Neuronal stem cell (in vitro differentiated cells): ENCODE measurements around the gene HERC6.

Experiments
- DNase-seq: peaks from one replicate; pipeline ENCODE4 v3.0.0-alpha.2; 2013; ENCODE audit warnings: low spot score
- H2AFZ ChIP-seq: one replicate; pipeline ENCODE4 v1.6.1; 2013; ENCODE audit warnings: mild to moderate bottlenecking, low read length, inconsistent platforms
- H2AK5ac ChIP-seq: 2 replicates; pipeline ENCODE4 v1.6.1; 2013; ENCODE audit warnings: low read depth, mild to moderate bottlenecking, inconsistent platforms, low read length, moderate library complexity, mixed read lengths
- H2BK120ac ChIP-seq: 2 replicates; pipeline ENCODE4 v1.6.1; 2013; ENCODE audit warnings: low read depth, mild to moderate bottlenecking, inconsistent platforms, low read length, moderate library complexity, mixed read lengths
- H2BK12ac ChIP-seq: one replicate; pipeline ENCODE4 v1.6.1; 2013; ENCODE audit warnings: low read length, inconsistent platforms
- H2BK15ac ChIP-seq: 2 replicates; pipeline ENCODE4 v1.6.1; 2013; ENCODE audit warnings: mild to moderate bottlenecking, low read length, inconsistent platforms, mixed read lengths
- H2BK5ac ChIP-seq: one replicate; pipeline ENCODE4 v1.6.1; 2013; ENCODE audit warnings: inconsistent platforms, mild to moderate bottlenecking, low read length, moderate library complexity
- H3K14ac ChIP-seq: one replicate; pipeline ENCODE4 v1.6.1; 2013; ENCODE audit warnings: low read length, inconsistent platforms
- H3K18ac ChIP-seq: 2 replicates; pipeline ENCODE4 v1.6.1; 2013; ENCODE audit warnings: low read length, inconsistent platforms
- H3K23ac ChIP-seq: 2 replicates; pipeline ENCODE4 v1.6.1; 2013; ENCODE audit warnings: low read depth, mild to moderate bottlenecking, mixed read lengths, low read length, inconsistent platforms; ENCODE audit not compliant: poor library complexity
- H3K27ac ChIP-seq: replicated peaks from 3 replicates; pipeline ENCODE4 v1.5.1; 2013; ENCODE audit warnings: low read length, inconsistent platforms
- H3K27me3 ChIP-seq, 3 experiments: 2 replicates each; pipeline ENCODE4 v1.6.1; 2013; ENCODE audit warnings: low read length in 3 of 3, mild to moderate bottlenecking in 2 of 3, inconsistent platforms in 1 of 3, low read depth in 1 of 3, mixed read lengths in 1 of 3, moderate library complexity in 1 of 3; ENCODE audit not compliant: control insufficient read depth in 3 of 3, insufficient read depth in 3 of 3
- H3K36me3 ChIP-seq, 2 donors: replicated peaks in 1 of 2; 2 replicates each; pipeline ENCODE4 v1.6.1; 2013; ENCODE audit warnings: low read length in 2 of 2; ENCODE audit not compliant: control insufficient read depth in 2 of 2, insufficient read depth in 2 of 2
- H3K4ac ChIP-seq: 2 replicates; pipeline ENCODE4 v1.6.1; 2013; ENCODE audit warnings: inconsistent platforms, mild to moderate bottlenecking, low read length, moderate library complexity
- H3K4me1 ChIP-seq, 2 donors: 1 replicate in 1 of 2; 2 replicates in 1 of 2; pipeline ENCODE4 v1.6.1; 2013; ENCODE audit warnings: low read length in 2 of 2, low read depth in 1 of 2; ENCODE audit not compliant: control insufficient read depth in 2 of 2, insufficient read depth in 1 of 2
- H3K4me2 ChIP-seq: one replicate; pipeline ENCODE4 v1.6.1; 2013; ENCODE audit warnings: mild to moderate bottlenecking, low read length, inconsistent platforms; ENCODE audit not compliant: insufficient read depth, poor library complexity, severe bottlenecking
- H3K4me3 ChIP-seq, 2 donors: 2 replicates each; pipeline ENCODE4 v1.5.1; 2013; ENCODE audit warnings: low read length in 2 of 2, mild to moderate bottlenecking in 2 of 2, inconsistent platforms in 1 of 2, moderate library complexity in 1 of 2
- H3K79me1 ChIP-seq: one replicate; pipeline ENCODE4 v1.6.1; 2013; ENCODE audit warnings: low read depth, mild to moderate bottlenecking, inconsistent platforms, low read length, moderate library complexity
- H3K9ac ChIP-seq: one replicate; pipeline ENCODE4 v1.6.1; 2013; ENCODE audit warnings: mild to moderate bottlenecking, low read depth, low read length, inconsistent platforms; ENCODE audit not compliant: poor library complexity
- H3K9me3 ChIP-seq, 2 donors: replicated peaks in 1 of 2; 2 replicates each; pipeline versions ENCODE3 to v1.6.1; 2013; ENCODE audit warnings: low read length in 2 of 2, mild to moderate bottlenecking in 2 of 2, inconsistent platforms in 1 of 2, low read depth in 1 of 2, mixed read lengths in 1 of 2, moderate library complexity in 1 of 2; ENCODE audit not compliant: control insufficient read depth in 2 of 2, insufficient read depth in 1 of 2
- H4K8ac ChIP-seq: one replicate; pipeline ENCODE4 v1.6.1; 2013; ENCODE audit warnings: low read depth, mild to moderate bottlenecking, inconsistent platforms, low read length, moderate library complexity
- H4K91ac ChIP-seq: one replicate; pipeline ENCODE4 v1.6.1; 2013; ENCODE audit warnings: low read length, low read depth, mild to moderate bottlenecking, inconsistent platforms; ENCODE audit not compliant: poor library complexity
- WGBS, 2 donors: extraction: QIAGEN DNeasy Blood & Tissue Kit; methylation state at CpG; one replicate each; pipeline ENCODE4 v1.1.7; 2013; ENCODE audit warnings: missing lambda C conversion rate in 2 of 2, mixed read lengths in 1 of 2; ENCODE audit not compliant: insufficient read length in 2 of 2, insufficient replicate concordance in 1 of 2; ENCODE audit errors: extremely low coverage in 2 of 2; 5-methylcytosine and 5-hydroxymethylcytosine counted together

The HERC6 gene

DNA sequence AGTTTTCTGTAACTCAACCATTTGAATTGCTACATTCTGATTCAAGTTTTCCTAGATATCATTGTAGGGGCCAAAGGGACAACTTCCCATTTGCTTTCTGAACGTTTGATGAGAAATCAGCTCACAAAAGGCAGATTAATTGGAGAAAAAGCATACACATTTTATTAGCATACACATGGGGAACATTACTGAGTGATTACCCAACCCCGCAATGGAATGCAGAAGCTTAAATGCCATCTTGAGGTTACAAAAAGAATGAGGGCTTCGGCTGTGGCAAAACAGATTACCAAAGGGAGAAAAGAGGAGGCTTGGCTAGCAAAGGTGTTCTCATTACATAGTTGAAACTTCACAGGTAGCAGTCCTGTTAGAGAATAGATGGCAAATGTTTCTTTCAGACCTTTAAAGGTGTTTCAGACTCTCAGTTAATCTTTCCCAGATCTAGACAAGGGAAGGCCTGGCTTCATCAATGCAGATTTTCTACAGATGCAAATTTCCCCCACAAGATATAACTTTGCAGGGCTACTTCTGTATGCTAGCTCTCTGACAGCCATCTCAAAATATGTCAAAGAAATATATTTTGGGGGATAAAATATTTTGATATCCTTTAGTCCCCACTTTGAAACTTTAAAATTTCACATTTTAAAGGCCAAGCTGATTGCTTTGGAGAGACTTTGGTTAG lies 26.5 kb upstream of the HERC6 start:
- DNase-seq, result no peak
- H3K23ac ChIP-seq, result no peak overlapping the region
- no peak overlapping the region for H3K14ac ChIP-seq
- no peak overlapping the region for H3K4ac ChIP-seq
- H3K4me1 ChIP-seq, result no peaks in the 10 kb centered on the region
- no peak overlapping the region for H2AFZ ChIP-seq
- H3K18ac ChIP-seq, result no peak overlapping the region
- no peaks in the 10 kb centered on the region for H3K36me3 ChIP-seq
- no peak overlapping the region for H3K4me3 ChIP-seq
- H3K27me3 ChIP-seq, result no peaks in the 10 kb centered on the region
- no CpG with 5 or more reads among the region's 3 CpGs for WGBS, 2 donors
- H2BK15ac ChIP-seq, result no peak overlapping the region
- no peak overlapping the region for H2BK5ac ChIP-seq
- no peak overlapping the region for H3K27ac ChIP-seq
- H2BK12ac ChIP-seq, result no peak overlapping the region
- no peak overlapping the region for H4K91ac ChIP-seq
- H2AK5ac ChIP-seq, result no peak overlapping the region
- H3K79me1 ChIP-seq, result no peaks in the 10 kb centered on the region
- H3K9ac ChIP-seq, result no peak overlapping the region
- H3K4me2 ChIP-seq, result no peak overlapping the region
- no peak overlapping the region for H2BK120ac ChIP-seq
- no peak overlapping the region for H4K8ac ChIP-seq
- no peaks in the 10 kb centered on the region for H3K9me3 ChIP-seq

DNA sequence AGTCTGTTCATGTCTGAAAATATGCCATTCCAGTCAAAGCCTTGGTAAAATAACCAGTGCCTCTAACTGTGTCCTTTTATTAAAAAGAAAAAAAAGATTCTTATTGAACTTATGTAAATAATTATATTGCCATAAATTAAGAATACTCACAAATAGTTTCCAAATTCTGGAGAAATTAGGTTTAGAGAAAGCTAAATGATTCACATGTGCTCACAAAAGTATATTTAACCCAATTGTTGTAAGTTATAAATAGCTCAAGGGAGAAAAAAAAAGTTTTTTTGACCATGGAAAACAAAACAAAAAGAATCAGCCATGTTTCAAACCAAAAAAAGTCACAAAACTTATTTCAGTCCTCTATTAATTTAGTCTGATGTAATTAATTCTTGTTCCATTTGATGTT lies 25.3 kb upstream of the HERC6 start:
- H3K14ac ChIP-seq, result no peak overlapping the region
- no peak overlapping the region for H3K27ac ChIP-seq
- no peaks in the 10 kb centered on the region for H3K27me3 ChIP-seq
- H2AK5ac ChIP-seq, result no peak overlapping the region
- H3K23ac ChIP-seq, result no peak overlapping the region
- no peak overlapping the region for H3K4me2 ChIP-seq
- H2BK5ac ChIP-seq, result no peak overlapping the region
- H2BK15ac ChIP-seq, result no peak overlapping the region
- H3K36me3 ChIP-seq, result no peaks in the 10 kb centered on the region
- no peak for DNase-seq
- no peak overlapping the region for H4K91ac ChIP-seq
- H3K4ac ChIP-seq, result no peak overlapping the region
- no peak overlapping the region for H2AFZ ChIP-seq
- H3K9ac ChIP-seq, result no peak overlapping the region
- H2BK120ac ChIP-seq, result no peak overlapping the region
- H2BK12ac ChIP-seq, result no peak overlapping the region
- H3K4me3 ChIP-seq, result no peak overlapping the region
- H4K8ac ChIP-seq, result no peak overlapping the region
- H3K18ac ChIP-seq, result no peak overlapping the region
- H3K9me3 ChIP-seq, result peaks cover 0 to 2% of the 10 kb centered on the region in 2 donors
- no peaks in the 10 kb centered on the region for H3K79me1 ChIP-seq
- H3K4me1 ChIP-seq, result no peaks in the 10 kb centered on the region

DNA sequence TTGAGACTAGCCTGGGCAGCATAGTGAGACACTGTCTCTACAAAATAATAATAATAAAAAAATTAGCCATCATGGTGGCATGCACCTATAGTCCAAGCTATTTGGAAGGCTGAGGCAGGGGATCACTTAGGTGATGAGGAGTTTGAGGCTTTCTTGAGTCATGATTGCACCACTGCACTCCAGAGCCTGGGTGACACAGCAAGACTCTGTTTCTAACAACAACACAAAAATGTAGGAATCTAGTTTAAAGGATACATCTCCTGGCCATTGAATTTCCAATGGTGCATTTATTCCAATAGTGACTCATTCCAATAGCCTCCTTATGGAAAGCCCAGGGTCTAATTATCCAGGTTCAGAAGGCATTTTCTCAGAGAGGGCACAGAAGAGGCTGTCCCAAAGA lies 21.9 kb upstream of the HERC6 start:
- Histone ChIP-seq H2BK15ac (no peak overlapping the region), H2BK120ac (no peak overlapping the region), H2BK12ac (no peak overlapping the region), H3K23ac (no peak overlapping the region), H3K27me3 (no peaks in the 10 kb centered on the region), H3K9me3 (peaks cover 0 to 4% of the 10 kb centered on the region in 2 donors), H3K4me2 (no peak overlapping the region), H3K14ac (no peak overlapping the region), H3K9ac (no peak overlapping the region), H2BK5ac (no peak overlapping the region), H3K36me3 (no peaks in the 10 kb centered on the region), H3K4ac (no peak overlapping the region), H3K4me1 (no peaks in the 10 kb centered on the region), H3K18ac (no peak overlapping the region), H2AK5ac (no peak overlapping the region), H3K79me1 (no peaks in the 10 kb centered on the region), H3K4me3 (no peak overlapping the region), H4K91ac (no peak overlapping the region), H3K27ac (no peak overlapping the region), H4K8ac (no peak overlapping the region), H2AFZ (no peak overlapping the region)
- DNase-seq, result no peak

DNA sequence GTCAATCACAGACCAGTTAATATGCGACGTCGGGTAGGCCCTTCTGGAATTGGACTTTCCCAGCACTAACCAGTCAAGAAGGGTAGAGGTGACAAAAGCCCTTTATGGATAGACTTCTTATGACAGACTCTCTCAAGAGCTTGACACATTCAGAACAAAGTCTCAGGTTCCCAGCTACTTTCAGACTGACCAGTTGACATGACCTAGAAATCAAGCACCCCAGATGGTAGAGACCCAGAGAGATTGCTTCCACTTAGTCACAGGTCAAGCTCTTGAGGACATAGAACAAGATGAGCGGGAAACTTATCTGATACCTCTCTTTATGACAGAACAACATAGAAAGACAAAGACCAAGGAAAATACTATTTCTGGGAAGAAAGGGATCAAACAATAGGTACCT lies 21.4 kb upstream of the HERC6 start:
- H4K8ac ChIP-seq, result no peak overlapping the region
- no peak overlapping the region for H3K27ac ChIP-seq
- no peaks in the 10 kb centered on the region for H3K4me1 ChIP-seq
- H3K18ac ChIP-seq, result no peak overlapping the region
- H3K23ac ChIP-seq, result no peak overlapping the region
- no peak overlapping the region for H4K91ac ChIP-seq
- H2AK5ac ChIP-seq, result no peak overlapping the region
- H3K4ac ChIP-seq, result no peak overlapping the region
- peaks cover 0 to 4% of the 10 kb centered on the region in 2 donors for H3K9me3 ChIP-seq
- H2BK15ac ChIP-seq, result no peak overlapping the region
- H3K14ac ChIP-seq, result no peak overlapping the region
- no peak overlapping the region for H2BK120ac ChIP-seq
- no peak overlapping the region for H2BK5ac ChIP-seq
- H3K4me3 ChIP-seq, result no peak overlapping the region
- no peak for DNase-seq
- H3K27me3 ChIP-seq, result no peaks in the 10 kb centered on the region
- H3K79me1 ChIP-seq, result no peaks in the 10 kb centered on the region
- H2AFZ ChIP-seq, result no peak overlapping the region
- no peak overlapping the region for H3K4me2 ChIP-seq
- no peaks in the 10 kb centered on the region for H3K36me3 ChIP-seq
- H3K9ac ChIP-seq, result no peak overlapping the region
- no CpG with 5 or more reads among the region's 4 CpGs for WGBS, 2 donors
- H2BK12ac ChIP-seq, result no peak overlapping the region
